Upper lobe of left lung (tissue), 4 donors: ENCODE results near the gene ZNF519.

Source experiments
- EP300 ChIP-seq, 4 donors: sonication (generic); formaldehyde crosslinking; IDR thresholded peaks; one replicate each; pipeline ENCODE4 v1.5.1; 2017; ENCODE audit warnings: antibody characterized with exemption in 4 of 4, control low read depth in 2 of 4
- TF ChIP-seq, protein P1 (sequence below), 6 experiments: fragments of 450-650 bp in 4 of 6; fragments of 200-600 bp in 2 of 6; sonication (generic) in 2 of 6; IDR thresholded peaks; one replicate each; pipeline ENCODE4 v1.5.1; 2016 to 2019; ENCODE audit warnings: antibody characterized with exemption in 6 of 6

DNA sequence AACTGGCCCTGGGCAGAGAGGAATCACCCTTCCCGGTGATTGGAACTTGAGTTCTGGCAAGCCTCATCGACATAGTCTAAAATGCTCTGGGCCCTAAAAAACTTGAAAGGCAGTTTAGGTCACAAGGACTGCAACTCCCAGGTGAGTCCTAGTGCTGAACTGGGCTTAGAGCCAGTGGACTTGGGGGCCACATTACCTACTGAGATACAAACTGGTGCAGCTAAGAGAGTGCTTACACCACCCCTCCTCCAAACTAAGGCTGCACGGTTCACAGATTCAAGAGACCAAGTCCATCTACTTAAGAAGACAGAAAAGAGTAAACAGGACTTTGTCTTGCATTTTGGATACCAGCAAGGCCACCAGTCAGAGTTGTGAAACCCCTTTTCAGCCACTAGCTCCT is 25.3 kb downstream of the ZNF519 start:
- no peak for TF ChIP-seq EP300 (IDR thresholded peaks at IDR 0.05)
- TF ChIP-seq, protein P1, sequence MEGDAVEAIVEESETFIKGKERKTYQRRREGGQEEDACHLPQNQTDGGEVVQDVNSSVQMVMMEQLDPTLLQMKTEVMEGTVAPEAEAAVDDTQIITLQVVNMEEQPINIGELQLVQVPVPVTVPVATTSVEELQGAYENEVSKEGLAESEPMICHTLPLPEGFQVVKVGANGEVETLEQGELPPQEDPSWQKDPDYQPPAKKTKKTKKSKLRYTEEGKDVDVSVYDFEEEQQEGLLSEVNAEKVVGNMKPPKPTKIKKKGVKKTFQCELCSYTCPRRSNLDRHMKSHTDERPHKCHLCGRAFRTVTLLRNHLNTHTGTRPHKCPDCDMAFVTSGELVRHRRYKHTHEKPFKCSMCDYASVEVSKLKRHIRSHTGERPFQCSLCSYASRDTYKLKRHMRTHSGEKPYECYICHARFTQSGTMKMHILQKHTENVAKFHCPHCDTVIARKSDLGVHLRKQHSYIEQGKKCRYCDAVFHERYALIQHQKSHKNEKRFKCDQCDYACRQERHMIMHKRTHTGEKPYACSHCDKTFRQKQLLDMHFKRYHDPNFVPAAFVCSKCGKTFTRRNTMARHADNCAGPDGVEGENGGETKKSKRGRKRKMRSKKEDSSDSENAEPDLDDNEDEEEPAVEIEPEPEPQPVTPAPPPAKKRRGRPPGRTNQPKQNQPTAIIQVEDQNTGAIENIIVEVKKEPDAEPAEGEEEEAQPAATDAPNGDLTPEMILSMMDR (IDR thresholded peaks at IDR 0.05): no peak
